ENCODE results near the gene LMNTD2. TPM values are rescaled to one million over a fixed set of nuclear protein-coding genes. Genes with fewer than 3 reads are reported as not detected.

LMNTD2 gene
- total RNA-seq, 4 donors from 2014 or later, result 0.95 to 5.5 (median 1.7) TPM

DNA sequence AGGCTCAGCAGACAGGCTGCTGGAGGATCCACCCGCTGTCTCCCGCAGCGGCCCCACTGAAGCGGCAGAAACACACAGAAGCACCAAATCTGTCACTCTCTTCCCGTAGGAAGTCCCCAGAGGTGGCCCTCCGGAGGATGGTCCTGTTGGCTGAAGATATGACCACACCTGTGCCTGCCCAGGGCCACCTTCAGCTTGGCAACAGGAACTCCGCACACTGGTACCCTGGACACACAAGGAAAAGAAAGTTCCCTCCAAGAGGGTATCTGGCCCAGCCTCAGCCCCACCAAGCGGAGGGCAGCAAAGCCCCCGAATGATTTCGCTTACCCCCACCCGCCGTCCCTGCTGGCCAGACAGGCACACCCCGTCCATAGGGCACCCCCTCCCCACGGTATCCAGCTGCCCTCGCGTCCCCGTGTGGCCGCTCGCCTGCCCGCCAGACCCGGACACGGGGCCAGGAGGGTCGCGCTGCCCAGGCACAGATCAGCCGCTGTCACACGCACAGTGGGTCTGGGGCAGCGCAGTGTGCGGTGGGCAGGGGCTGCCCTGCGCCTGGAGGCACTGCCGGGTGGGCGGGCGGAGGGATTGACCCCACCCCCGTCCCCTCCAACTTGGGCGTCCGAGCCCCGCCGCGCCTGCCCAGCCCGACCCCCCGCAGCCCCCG, 7.2 kb upstream of the LMNTD2 start:
- peak; percentile 41 for ATAC-seq (ENCODE audit: low FRiP score)
- no peak for DNase-seq (ENCODE audit: low spot score)
- TF ChIP-seq, protein P1, sequence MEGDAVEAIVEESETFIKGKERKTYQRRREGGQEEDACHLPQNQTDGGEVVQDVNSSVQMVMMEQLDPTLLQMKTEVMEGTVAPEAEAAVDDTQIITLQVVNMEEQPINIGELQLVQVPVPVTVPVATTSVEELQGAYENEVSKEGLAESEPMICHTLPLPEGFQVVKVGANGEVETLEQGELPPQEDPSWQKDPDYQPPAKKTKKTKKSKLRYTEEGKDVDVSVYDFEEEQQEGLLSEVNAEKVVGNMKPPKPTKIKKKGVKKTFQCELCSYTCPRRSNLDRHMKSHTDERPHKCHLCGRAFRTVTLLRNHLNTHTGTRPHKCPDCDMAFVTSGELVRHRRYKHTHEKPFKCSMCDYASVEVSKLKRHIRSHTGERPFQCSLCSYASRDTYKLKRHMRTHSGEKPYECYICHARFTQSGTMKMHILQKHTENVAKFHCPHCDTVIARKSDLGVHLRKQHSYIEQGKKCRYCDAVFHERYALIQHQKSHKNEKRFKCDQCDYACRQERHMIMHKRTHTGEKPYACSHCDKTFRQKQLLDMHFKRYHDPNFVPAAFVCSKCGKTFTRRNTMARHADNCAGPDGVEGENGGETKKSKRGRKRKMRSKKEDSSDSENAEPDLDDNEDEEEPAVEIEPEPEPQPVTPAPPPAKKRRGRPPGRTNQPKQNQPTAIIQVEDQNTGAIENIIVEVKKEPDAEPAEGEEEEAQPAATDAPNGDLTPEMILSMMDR (IDR thresholded peaks at IDR 0.05), result no peak

- ATAC-seq (ENCODE audit: low FRiP score) (no peak), DNase-seq (ENCODE audit: low spot score) (no peak)
- TF ChIP-seq, protein P1 (IDR thresholded peaks at IDR 0.05), result no peak
Observed at GRCh38 chr11:567011-567628, 6.6 kb upstream of the LMNTD2 start.

DNA sequence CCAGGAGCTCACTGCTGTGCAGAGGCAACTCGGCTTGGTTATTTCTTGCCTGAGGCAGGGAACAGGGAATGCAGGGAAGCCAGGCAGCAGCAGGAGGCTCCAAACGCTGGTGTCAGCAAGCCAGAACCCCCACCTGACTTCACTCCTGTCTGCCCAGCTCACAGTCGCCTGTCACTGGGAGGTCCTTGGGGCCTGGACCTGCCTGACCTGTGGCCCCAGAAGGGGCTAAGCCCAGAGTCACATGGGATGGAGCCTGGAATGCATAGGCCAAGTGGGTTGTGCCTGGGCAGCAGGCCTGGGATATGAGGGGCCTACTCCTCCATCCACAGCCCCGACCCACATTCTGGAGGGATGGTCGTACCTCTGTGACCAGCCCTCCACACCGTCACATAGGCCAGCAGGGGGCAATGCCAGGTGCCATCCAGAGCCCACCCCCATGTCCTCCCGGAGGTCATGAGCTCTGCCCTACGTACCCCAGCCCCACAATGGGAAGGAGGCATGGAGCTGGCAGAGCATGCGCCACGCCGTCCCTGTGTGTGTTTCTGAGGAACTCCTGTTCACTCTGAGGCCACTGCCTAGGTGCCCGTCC, 5.5 kb upstream of the LMNTD2 start:
- TF ChIP-seq, protein P1 (IDR thresholded peaks at IDR 0.05), result no peak
- no peak for DNase-seq (ENCODE audit: low spot score)
- ATAC-seq (ENCODE audit: low FRiP score), result no peak

DNA sequence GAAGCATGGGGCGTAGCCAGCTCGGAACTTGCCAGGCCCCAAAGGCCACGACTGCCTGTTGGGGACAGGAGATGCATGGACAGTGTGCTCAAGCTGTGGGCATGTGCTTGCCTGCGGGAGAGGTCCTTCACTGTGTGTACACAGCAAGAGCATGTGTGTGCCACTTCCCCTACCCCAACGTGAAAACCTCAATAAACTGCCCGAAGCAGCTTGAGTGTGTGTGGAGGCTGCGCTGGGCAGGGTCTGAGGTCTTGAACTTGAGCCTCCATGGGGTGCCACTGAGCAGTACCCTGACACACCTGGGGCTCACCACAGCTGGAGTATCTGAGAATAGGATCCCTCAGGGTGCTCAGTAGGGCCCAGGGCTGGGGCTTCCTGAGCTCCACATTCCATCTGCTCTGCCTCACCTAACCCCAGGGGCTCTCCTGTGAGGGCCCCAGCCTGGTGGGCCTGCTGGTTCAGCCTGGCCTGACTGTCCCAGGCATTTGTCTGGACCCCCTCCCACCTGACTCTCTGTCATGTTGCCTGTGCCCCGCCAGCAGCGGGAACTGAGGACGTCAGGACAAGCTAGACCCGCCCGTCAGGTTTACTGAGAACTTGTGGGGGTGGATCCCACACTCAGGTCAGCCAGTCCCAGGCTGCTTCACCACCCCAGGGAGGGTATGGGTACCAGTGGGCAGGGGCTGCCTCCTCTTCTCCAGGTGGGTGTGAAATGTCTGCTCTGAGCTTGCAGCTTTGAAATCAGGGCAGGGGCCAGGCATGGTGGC, 3.5 kb upstream of the LMNTD2 start:
- TF ChIP-seq, protein P1 (IDR thresholded peaks at IDR 0.05), result no peak
- ATAC-seq (ENCODE audit: low FRiP score) (no peak), DNase-seq (ENCODE audit: low spot score) (no peak)

GRCh38 chr11:563066-563811, 2.7 kb upstream of the LMNTD2 start:
- no peak for ATAC-seq (ENCODE audit: low FRiP score)

More at GRCh38 chr11:563066-563811, 2.7 kb upstream of the LMNTD2 start:
- TF ChIP-seq, protein P1 (IDR thresholded peaks at IDR 0.05), result no peak
- DNase-seq (ENCODE audit: low spot score), result no peak
